Activated CD8-positive, alpha-beta T cell treated with anti-CD3 and anti-CD28 coated beads for 36 hours (primary cell): ENCODE results near the gene CD177. TPM values are rescaled to one million over a fixed set of nuclear protein-coding genes. Genes with fewer than 3 reads are reported as not detected.
"Not testable (repeated sequence)": the region's sequence is repeated elsewhere in the genome, so short reads cannot be mapped to it uniquely, and the experiment has no call there.

Experiments used
- ATAC-seq: fragments of 200-7000 bp; cut with Tn5 transposase; one replicate; pipeline ENCODE4 v1.10.0; 2021; ENCODE audit warnings: mild to moderate bottlenecking, moderate library complexity
- CTCF ChIA-PET: fragments of 350-600 bp; sonication (Branson Sonifier 250); formaldehyde crosslinking; loops from one replicate; lab custom pipeline; 2021; ENCODE audit warnings: antibody characterized with exemption; lab: Charles Lee
- POLR2A ChIA-PET: fragments of 350-600 bp; sonication (Branson Sonifier 250); formaldehyde crosslinking; loops from one replicate; lab custom pipeline; 2021; ENCODE audit warnings: antibody characterized with exemption; lab: Charles Lee
- DNase-seq: peaks from one replicate; pipeline ENCODE4 v3.0.0-alpha.2; 2020
- H3K27ac Mint-ChIP-seq: one replicate; pipeline ENCODE4 v1.8.0; 2021; ENCODE audit warnings: mild to moderate bottlenecking, mixed read lengths
- H3K27me3 Mint-ChIP-seq: one replicate; pipeline ENCODE4 v1.8.0; 2021; ENCODE audit warnings: mixed read lengths
- H3K36me3 Mint-ChIP-seq: one replicate; pipeline ENCODE4 v1.8.0; 2021; ENCODE audit warnings: low read depth, mixed read lengths
- H3K4me1 Mint-ChIP-seq: one replicate; pipeline ENCODE4 v1.8.0; 2021; ENCODE audit warnings: low read depth, mixed read lengths
- H3K4me3 Mint-ChIP-seq: one replicate; pipeline ENCODE4 v1.8.0; 2021; ENCODE audit warnings: mild to moderate bottlenecking, moderate library complexity, mixed read lengths
- H3K9me3 Mint-ChIP-seq: one replicate; pipeline ENCODE4 v1.8.0; 2021; ENCODE audit warnings: mixed read lengths
- intact Hi-C: fragments of 100-400 bp; cut with micrococcal nuclease; formaldehyde crosslinking; loops from one replicate; pipeline ENCODE4 v1.10.0; 2022
- total RNA-seq, 2 experiments: library from RNA; stranded (reverse); gene quantifications; one replicate each; pipeline ENCODE4 v1.2.3, GENCODE V29; 2021
- TF ChIP-seq, protein P1 (sequence below): fragments of 200-600 bp; IDR thresholded peaks from one replicate; pipeline ENCODE4 v1.8.0; 2022; ENCODE audit warnings: antibody characterized with exemption, mild to moderate bottlenecking

The CD177 gene
- total RNA-seq, 2 experiments from 2014 or later: not detected

DNA sequence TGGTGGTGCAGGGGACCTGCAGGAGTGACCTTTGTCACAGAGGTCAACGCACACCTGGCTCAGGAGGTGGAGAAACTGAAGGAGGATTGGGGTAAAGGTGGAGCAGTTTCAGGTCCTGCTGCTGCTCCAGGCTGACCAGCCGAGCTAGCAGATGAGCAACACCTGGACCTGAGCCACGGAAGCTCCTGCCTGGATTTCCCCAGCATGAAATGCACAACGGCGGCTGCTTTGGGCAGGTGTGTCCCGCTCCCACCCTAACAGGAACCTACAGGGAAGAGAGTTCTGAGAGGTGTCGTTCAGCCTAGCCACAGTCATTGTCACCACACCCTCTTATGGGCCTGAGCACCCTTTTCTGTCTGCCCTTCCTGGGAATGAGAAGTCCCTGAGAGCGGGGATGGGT, 15.7 kb upstream of the CD177 start:
- H3K9me3 Mint-ChIP-seq: no peaks in the 10 kb centered on the region
- H3K4me1 Mint-ChIP-seq: no peaks in the 10 kb centered on the region
- intact Hi-C loops: no loop called here
- peaks cover 11% of the 10 kb centered on the region for H3K27me3 Mint-ChIP-seq
- ATAC-seq: no peak
- POLR2A ChIA-PET: no interaction called here
- TF ChIP-seq, protein P1, sequence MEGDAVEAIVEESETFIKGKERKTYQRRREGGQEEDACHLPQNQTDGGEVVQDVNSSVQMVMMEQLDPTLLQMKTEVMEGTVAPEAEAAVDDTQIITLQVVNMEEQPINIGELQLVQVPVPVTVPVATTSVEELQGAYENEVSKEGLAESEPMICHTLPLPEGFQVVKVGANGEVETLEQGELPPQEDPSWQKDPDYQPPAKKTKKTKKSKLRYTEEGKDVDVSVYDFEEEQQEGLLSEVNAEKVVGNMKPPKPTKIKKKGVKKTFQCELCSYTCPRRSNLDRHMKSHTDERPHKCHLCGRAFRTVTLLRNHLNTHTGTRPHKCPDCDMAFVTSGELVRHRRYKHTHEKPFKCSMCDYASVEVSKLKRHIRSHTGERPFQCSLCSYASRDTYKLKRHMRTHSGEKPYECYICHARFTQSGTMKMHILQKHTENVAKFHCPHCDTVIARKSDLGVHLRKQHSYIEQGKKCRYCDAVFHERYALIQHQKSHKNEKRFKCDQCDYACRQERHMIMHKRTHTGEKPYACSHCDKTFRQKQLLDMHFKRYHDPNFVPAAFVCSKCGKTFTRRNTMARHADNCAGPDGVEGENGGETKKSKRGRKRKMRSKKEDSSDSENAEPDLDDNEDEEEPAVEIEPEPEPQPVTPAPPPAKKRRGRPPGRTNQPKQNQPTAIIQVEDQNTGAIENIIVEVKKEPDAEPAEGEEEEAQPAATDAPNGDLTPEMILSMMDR: no peak
- DNase-seq: no peak
- no peak overlapping the region for H3K4me3 Mint-ChIP-seq
- H3K36me3 Mint-ChIP-seq: no peaks in the 10 kb centered on the region
- no peak overlapping the region for H3K27ac Mint-ChIP-seq
- CTCF ChIA-PET: no interaction called here

DNA sequence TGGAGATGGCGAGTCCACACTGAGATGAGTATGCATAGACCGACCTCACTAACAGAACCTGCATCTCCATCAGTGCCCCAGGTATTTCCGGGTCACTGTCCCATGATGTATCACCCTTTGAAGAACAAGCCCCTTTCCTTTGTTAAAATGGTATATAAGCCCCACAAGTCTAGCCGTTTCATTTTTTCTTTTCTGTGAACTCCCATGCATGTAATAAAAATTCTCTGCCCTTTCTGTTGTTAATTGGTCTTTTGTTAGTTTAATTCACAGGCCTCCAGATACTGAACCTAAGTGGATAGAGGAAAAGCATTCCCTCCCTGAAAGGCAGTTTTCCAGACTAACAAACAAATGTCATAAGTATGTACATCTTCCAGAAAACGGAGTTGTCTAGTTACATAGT, 15.0 kb upstream of the CD177 start:
- TF ChIP-seq, protein P1: no peak
- CTCF ChIA-PET: no interaction called here
- no peaks in the 10 kb centered on the region for H3K4me1 Mint-ChIP-seq
- POLR2A ChIA-PET: no interaction called here
- ATAC-seq (no peak), DNase-seq (no peak)
- no peaks in the 10 kb centered on the region for H3K9me3 Mint-ChIP-seq
- no peaks in the 10 kb centered on the region for H3K36me3 Mint-ChIP-seq
- no peak overlapping the region for H3K27ac Mint-ChIP-seq
- peaks cover 13% of the 10 kb centered on the region for H3K27me3 Mint-ChIP-seq
- no peak overlapping the region for H3K4me3 Mint-ChIP-seq
- intact Hi-C loops: no loop called here

DNA sequence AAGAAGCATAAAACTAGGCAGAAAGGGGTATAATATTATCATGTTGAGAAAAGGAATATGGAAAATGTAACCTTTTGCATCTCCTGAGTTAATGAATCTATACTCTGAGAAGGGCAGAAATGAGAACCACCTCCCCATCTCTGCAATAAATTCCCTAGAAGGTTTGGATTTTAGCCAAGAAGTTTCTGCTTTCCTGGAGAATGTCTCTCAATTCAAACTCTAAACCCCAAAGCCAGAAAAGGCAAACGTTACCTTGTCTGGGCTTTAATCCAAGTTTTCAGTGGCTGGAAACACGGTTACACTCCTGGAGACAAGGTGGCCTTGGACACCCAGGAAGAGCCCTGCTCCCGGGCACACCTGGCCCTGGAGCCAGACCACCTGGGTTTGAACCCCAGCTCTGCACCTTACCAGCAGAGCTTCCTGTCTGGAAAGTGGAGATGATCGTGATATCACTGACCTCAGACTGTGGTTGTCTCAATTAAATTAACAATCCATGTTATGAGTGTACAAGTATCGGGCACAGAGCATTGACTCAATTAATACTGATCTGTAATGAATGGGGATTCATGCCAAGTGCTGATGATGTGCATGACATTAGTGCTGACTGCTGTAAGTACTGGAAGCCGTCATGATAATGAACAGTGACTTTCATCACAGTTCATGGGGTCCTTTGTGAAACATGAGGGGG, 14.1 kb upstream of the CD177 start:
- H3K4me1 Mint-ChIP-seq, POLR2A ChIA-PET, ATAC-seq, CTCF ChIA-PET, H3K9me3 Mint-ChIP-seq, H3K4me3 Mint-ChIP-seq, H3K27ac Mint-ChIP-seq, intact Hi-C loops, DNase-seq, H3K36me3 Mint-ChIP-seq: not testable (repeated sequence)
- peaks cover 12% of the 10 kb centered on the region for H3K27me3 Mint-ChIP-seq

DNA sequence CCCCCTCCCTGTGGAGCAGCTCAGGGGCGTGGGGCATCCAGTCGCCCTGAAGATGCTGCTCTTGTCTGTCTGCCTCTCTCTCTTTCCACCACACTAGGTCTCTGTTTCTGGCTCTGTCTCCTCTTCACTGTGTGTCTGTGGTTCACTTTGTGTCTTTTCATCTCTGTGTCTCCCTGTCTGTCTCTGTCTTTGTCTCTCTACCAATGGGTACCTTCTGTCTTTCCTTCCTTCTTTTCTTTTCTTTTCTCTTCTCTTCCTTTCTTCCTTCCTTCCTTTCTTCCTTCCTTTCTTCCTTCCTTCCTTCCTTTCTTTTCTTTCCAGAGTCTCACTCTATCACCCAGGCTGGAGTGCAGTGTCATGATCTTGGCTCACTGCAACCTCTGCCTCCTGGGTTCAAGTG, 13.4 kb upstream of the CD177 start:
- not testable (repeated sequence) for H3K4me1 Mint-ChIP-seq

DNA sequence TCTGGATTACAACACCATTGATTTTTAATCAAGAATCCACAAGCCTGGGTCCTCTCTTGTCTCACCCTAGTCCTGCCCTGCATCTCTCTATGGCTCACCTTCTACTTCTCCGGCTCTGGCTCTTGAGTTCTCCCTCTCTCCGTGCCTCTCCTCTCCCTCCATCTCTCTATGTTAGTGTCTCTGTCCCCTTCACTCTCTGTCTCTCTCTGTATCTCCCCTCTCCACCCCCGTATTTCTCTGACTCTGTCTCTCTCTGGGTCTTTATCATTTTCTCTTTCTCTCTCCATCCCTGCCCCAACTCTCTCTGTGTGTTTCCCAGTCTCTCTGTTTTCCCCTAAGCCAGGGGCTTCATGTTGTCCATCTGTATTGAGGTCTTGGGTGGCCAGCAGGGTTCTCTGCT, 12.4 kb upstream of the CD177 start:
- CTCF ChIA-PET, H3K4me3 Mint-ChIP-seq, intact Hi-C loops, H3K4me1 Mint-ChIP-seq, DNase-seq, POLR2A ChIA-PET, H3K36me3 Mint-ChIP-seq, H3K27ac Mint-ChIP-seq, H3K9me3 Mint-ChIP-seq, ATAC-seq: not testable (repeated sequence)
- peaks cover 12% of the 10 kb centered on the region for H3K27me3 Mint-ChIP-seq

More for the DNA sequence above, 13.4 kb upstream of the CD177 start:
- H3K27ac Mint-ChIP-seq, ATAC-seq, H3K36me3 Mint-ChIP-seq, CTCF ChIA-PET, H3K9me3 Mint-ChIP-seq, intact Hi-C loops, H3K4me3 Mint-ChIP-seq, POLR2A ChIA-PET, DNase-seq: not testable (repeated sequence)
- peaks cover 12% of the 10 kb centered on the region for H3K27me3 Mint-ChIP-seq

DNA sequence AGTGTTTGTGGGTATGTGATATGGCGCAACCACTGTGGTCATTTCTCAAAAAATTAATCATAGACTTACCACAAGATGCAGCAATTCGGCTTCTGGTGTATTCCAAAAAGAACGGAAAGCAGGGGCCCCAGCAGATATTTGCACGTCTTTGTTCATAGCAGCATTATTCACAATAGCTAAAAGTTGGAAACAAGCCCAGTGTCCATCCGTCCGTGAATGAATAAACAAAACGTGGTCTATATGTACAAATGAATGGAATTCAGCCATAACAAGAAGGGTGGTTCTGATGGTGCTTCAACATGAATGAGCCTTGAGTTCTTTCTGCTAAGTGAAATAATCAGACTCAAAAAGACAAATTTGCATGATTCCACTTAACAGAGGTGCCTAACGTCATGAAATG, 11.4 kb upstream of the CD177 start:
- H3K9me3 Mint-ChIP-seq, DNase-seq, H3K4me3 Mint-ChIP-seq, intact Hi-C loops, H3K27ac Mint-ChIP-seq, H3K4me1 Mint-ChIP-seq, POLR2A ChIA-PET, H3K36me3 Mint-ChIP-seq, CTCF ChIA-PET, ATAC-seq: not testable (repeated sequence)
- H3K27me3 Mint-ChIP-seq: peaks cover 10% of the 10 kb centered on the region

DNA sequence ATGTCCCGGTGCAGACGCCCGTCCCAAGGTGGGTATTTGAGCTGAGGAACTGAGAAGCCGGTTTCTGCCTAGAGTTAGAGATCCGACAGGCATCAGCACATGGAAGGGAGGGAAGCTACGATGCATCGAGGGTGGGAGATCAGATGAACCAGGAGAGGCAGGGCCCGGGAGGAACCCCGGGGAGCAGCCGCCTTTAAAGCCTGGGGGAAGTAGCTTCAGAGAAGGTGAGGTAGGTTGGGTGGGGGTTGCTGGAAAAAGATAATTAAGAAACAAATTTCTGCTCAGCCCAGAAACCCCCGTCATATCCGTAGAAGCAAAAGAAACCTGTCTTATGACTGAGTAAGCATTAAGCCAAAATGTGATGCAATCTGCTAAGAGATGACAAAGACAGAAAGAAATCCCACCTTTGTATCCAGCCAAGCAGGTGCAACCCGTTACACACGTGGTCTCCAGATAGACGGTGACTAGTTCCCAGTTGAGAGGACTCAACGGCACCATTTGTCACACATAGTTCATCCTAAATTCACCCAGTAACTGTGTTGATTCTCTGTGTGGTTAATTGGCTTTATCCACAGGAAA, 9.1 kb upstream of the CD177 start:
- H3K27ac Mint-ChIP-seq, intact Hi-C loops, H3K4me3 Mint-ChIP-seq, POLR2A ChIA-PET, CTCF ChIA-PET, ATAC-seq, H3K36me3 Mint-ChIP-seq, H3K4me1 Mint-ChIP-seq, DNase-seq, H3K9me3 Mint-ChIP-seq: not testable (repeated sequence)
- H3K27me3 Mint-ChIP-seq: peaks cover 10% of the 10 kb centered on the region

DNA sequence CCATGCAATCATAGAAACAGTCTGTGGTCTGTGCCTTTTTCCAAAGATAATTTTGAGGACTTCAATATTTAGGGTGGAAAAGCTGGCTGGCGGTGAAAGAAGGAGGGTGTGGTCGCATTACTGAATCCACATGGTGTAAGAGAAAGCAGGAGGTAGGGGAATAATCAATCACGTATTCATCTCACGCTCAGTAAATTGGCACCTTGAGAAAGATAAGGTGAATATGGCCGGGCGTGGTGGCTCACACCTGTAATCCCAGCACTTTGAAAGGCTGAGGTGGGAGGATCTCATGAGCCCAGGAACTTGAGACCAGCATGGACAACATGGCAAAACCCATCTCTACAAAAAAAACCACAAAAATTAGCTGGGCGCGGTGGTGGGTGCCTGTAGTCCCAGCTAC, 3.7 kb upstream of the CD177 start:
- ATAC-seq, DNase-seq, H3K36me3 Mint-ChIP-seq, H3K27ac Mint-ChIP-seq, H3K4me3 Mint-ChIP-seq, POLR2A ChIA-PET, intact Hi-C loops, H3K9me3 Mint-ChIP-seq, CTCF ChIA-PET, H3K4me1 Mint-ChIP-seq: not testable (repeated sequence)
- peaks cover 11% of the 10 kb centered on the region for H3K27me3 Mint-ChIP-seq
